ENCODE data around the gene AADACL3. TPM values are rescaled to one million over a fixed set of nuclear protein-coding genes. Genes with fewer than 3 reads are reported as not detected.
"Not testable (repeated sequence)": the region's sequence is repeated elsewhere in the genome, so short reads cannot be mapped to it uniquely, and the experiment has no call there.

AADACL3 gene
- polyA plus RNA-seq, 1 donor from 2014 or later, result not detected

GRCh38 chr1:12669529-12670068, 46.3 kb upstream of the AADACL3 start:
- H2AFZ ChIP-seq (ENCODE audit: low read depth, low read length), result no peak overlapping the region
- H3K79me2 ChIP-seq (replicated peaks; ENCODE audit: insufficient read depth, low read length), result no peaks in the 10 kb centered on the region
- no peak for TF ChIP-seq RAD21 (conservative IDR thresholded peaks at IDR 0.05)
- TF ChIP-seq SMC3 (conservative IDR thresholded peaks at IDR 0.05; ENCODE audit: poor library complexity), result no peak
- TF ChIP-seq EP300 (conservative IDR thresholded peaks at IDR 0.05; ENCODE audit: poor library complexity, severe bottlenecking), result no peak
- no peak for TF ChIP-seq EZH2 (IDR thresholded peaks at IDR 0.05; ENCODE audit: borderline replicate concordance, insufficient read depth, low read length, poor library complexity, severe bottlenecking)
- no peak for TF ChIP-seq TAF1 (IDR thresholded peaks at IDR 0.05; ENCODE audit: low read depth)
- TF ChIP-seq REST (IDR thresholded peaks at IDR 0.05; ENCODE audit: borderline replicate concordance), result no peak
- TF ChIP-seq CTCF (IDR thresholded peaks at IDR 0.05; ENCODE audit: poor library complexity, severe bottlenecking), result no peak
- no peak for TF ChIP-seq MXI1 (conservative IDR thresholded peaks at IDR 0.05; ENCODE audit: poor library complexity, severe bottlenecking)
- TF ChIP-seq POLR2AphosphoS5 (IDR thresholded peaks at IDR 0.05), result no peak
- no peaks in the 10 kb centered on the region for H3K9me2 ChIP-seq (ENCODE audit: insufficient read depth, low read length)
- H3K36me3 ChIP-seq (ENCODE audit: insufficient read depth, low read length), result no peaks in the 10 kb centered on the region
- H3K9ac ChIP-seq (ENCODE audit: low read length), result no peak overlapping the region
- no peak overlapping the region for H3K4me2 ChIP-seq (ENCODE audit: low read length)
- H4K20me1 ChIP-seq (ENCODE audit: insufficient read depth), result no peaks in the 10 kb centered on the region
- H3K27ac ChIP-seq (ENCODE audit: low read length), result no peak overlapping the region
- H3F3A ChIP-seq (ENCODE audit: insufficient read depth, low read length, poor library complexity, severe bottlenecking), result no peaks in the 10 kb centered on the region
- no peak overlapping the region for H3K4me3 ChIP-seq (ENCODE audit: low read length)
- H3K27me3 ChIP-seq (ENCODE audit: insufficient read depth, low read depth, low read length), result no peaks in the 10 kb centered on the region
- no peaks in the 10 kb centered on the region for H3K9me3 ChIP-seq (ENCODE audit: low read length)

- Histone ChIP-seq H3K27ac (ENCODE audit: low read length) (no peak overlapping the region), H3K79me2 (replicated peaks; ENCODE audit: insufficient read depth, low read length) (no peaks in the 10 kb centered on the region), H3K4me3 (ENCODE audit: low read length) (no peak overlapping the region), H2AFZ (ENCODE audit: low read depth, low read length) (no peak overlapping the region), H3F3A (ENCODE audit: insufficient read depth, low read length, poor library complexity, severe bottlenecking) (no peaks in the 10 kb centered on the region), H3K4me2 (ENCODE audit: low read length) (no peak overlapping the region), H3K9me2 (ENCODE audit: insufficient read depth, low read length) (no peaks in the 10 kb centered on the region), H3K9me3 (ENCODE audit: low read length) (no peaks in the 10 kb centered on the region), H4K20me1 (ENCODE audit: insufficient read depth) (no peaks in the 10 kb centered on the region), H3K36me3 (ENCODE audit: insufficient read depth, low read length) (no peaks in the 10 kb centered on the region), H3K27me3 (ENCODE audit: insufficient read depth, low read depth, low read length) (no peaks in the 10 kb centered on the region), H3K9ac (ENCODE audit: low read length) (no peak overlapping the region)
- TF ChIP-seq POLR2AphosphoS5 (IDR thresholded peaks at IDR 0.05) (no peak), CTCF (IDR thresholded peaks at IDR 0.05; ENCODE audit: poor library complexity, severe bottlenecking) (no peak), REST (IDR thresholded peaks at IDR 0.05; ENCODE audit: borderline replicate concordance) (no peak), MXI1 (conservative IDR thresholded peaks at IDR 0.05; ENCODE audit: poor library complexity, severe bottlenecking) (no peak), TAF1 (IDR thresholded peaks at IDR 0.05; ENCODE audit: low read depth) (no peak), SMC3 (conservative IDR thresholded peaks at IDR 0.05; ENCODE audit: poor library complexity) (no peak), EP300 (conservative IDR thresholded peaks at IDR 0.05; ENCODE audit: poor library complexity, severe bottlenecking) (no peak), RAD21 (conservative IDR thresholded peaks at IDR 0.05) (no peak), EZH2 (IDR thresholded peaks at IDR 0.05; ENCODE audit: borderline replicate concordance, insufficient read depth, low read length, poor library complexity, severe bottlenecking) (no peak)
These were observed 41.6 kb upstream of the AADACL3 start for GRCh38 chr1:12674358-12674757.

- H3K9me2 ChIP-seq (ENCODE audit: insufficient read depth, low read length); H3K27me3 ChIP-seq (ENCODE audit: insufficient read depth, low read depth, low read length); H3F3A ChIP-seq (ENCODE audit: insufficient read depth, low read length, poor library complexity, severe bottlenecking); H2AFZ ChIP-seq (ENCODE audit: low read depth, low read length); H3K9ac ChIP-seq (ENCODE audit: low read length); H3K4me3 ChIP-seq (ENCODE audit: low read length); H3K36me3 ChIP-seq (ENCODE audit: insufficient read depth, low read length); H3K4me2 ChIP-seq (ENCODE audit: low read length); H3K27ac ChIP-seq (ENCODE audit: low read length); H3K79me2 ChIP-seq (replicated peaks; ENCODE audit: insufficient read depth, low read length); H3K9me3 ChIP-seq (ENCODE audit: low read length); H4K20me1 ChIP-seq (ENCODE audit: insufficient read depth): not testable (repeated sequence)
These were observed 39.8 kb upstream of the AADACL3 start for GRCh38 chr1:12676122-12676521.
